ENCODE data around the gene CRX. TPM values are rescaled to one million over a fixed set of nuclear protein-coding genes. Genes with fewer than 3 reads are reported as not detected.

Gene CRX
- total RNA-seq, 1 donor = not detected

- no peak for DNase-seq (ENCODE audit: low read depth)
- TF ChIP-seq CTCF (IDR thresholded peaks at IDR 0.05; ENCODE audit: insufficient read depth, low read depth, low read length) = no peak
- H3K4me3 ChIP-seq (ENCODE audit: low read depth, low read length) = no peak overlapping the region
Observed at GRCh38 chr19:47885067-47885463, 63.3 kb downstream of the CRX start.

GRCh38 chr19:47886010-47886559 is 64.3 kb downstream of the CRX start, which contains the start of gene SULT2A1:
TSS of gene SULT2A1 (minus strand) at chr19:47886315. CDS start at chr19:47886257, 58 bp downstream.
- H3K4me3 ChIP-seq (ENCODE audit: low read depth, low read length) = no peak within 1 kb of the TSS
- no peak for DNase-seq (ENCODE audit: low read depth)
- no peak for TF ChIP-seq CTCF (IDR thresholded peaks at IDR 0.05; ENCODE audit: insufficient read depth, low read depth, low read length)

- no peak for DNase-seq (ENCODE audit: low read depth)
- H3K4me3 ChIP-seq (ENCODE audit: low read depth, low read length) = no peak overlapping the region
- TF ChIP-seq CTCF (IDR thresholded peaks at IDR 0.05; ENCODE audit: insufficient read depth, low read depth, low read length) = no peak
Observed at GRCh38 chr19:47890865-47891621, 69.3 kb downstream of the CRX start.

- no peak for DNase-seq (ENCODE audit: low read depth)
- no peak overlapping the region for H3K4me3 ChIP-seq (ENCODE audit: low read depth, low read length)
- TF ChIP-seq CTCF (IDR thresholded peaks at IDR 0.05; ENCODE audit: insufficient read depth, low read depth, low read length) = no peak
Observed at GRCh38 chr19:47891622-47891922, 69.8 kb downstream of the CRX start.

- TF ChIP-seq CTCF (IDR thresholded peaks at IDR 0.05; ENCODE audit: insufficient read depth, low read depth, low read length) = no peak
- no peak for DNase-seq (ENCODE audit: low read depth)
- H3K4me3 ChIP-seq (ENCODE audit: low read depth, low read length) = no peak overlapping the region
Observed at GRCh38 chr19:47891923-47892666, 70.4 kb downstream of the CRX start.

Small RNA genes within 50 kb of the gene (small RNA-seq; reads per million reads assigned to genes)
- not detected for gene AC008745.1

Other genes with a start within 250 kb of the CRX start
- under 0.01 TPM in 2 replicates for gene ZNF541, start 248.8 kb upstream of the CRX start, total RNA-seq
- 3.0 and 5.2 TPM in 2 replicates for gene BICRA, start 212.8 kb upstream of the CRX start, total RNA-seq
- 144 and 166 TPM in 2 replicates for gene EHD2, start 108.5 kb upstream of the CRX start, total RNA-seq
- 35.0 and 49.0 TPM in 2 replicates for gene NOP53, start 76.4 kb upstream of the CRX start, total RNA-seq
- gene SELENOW, start 43.2 kb upstream of the CRX start, total RNA-seq = 287 and 328 TPM in 2 replicates
- not detected in 2 replicates for gene TPRX1, start 17.4 kb upstream of the CRX start, total RNA-seq
- gene TPRX2, start 37.3 kb downstream of the CRX start, total RNA-seq = not detected in 2 replicates
- gene SULT2A1, start 64.4 kb downstream of the CRX start, total RNA-seq = not detected in 2 replicates
- gene BSPH1, start 170.2 kb downstream of the CRX start, total RNA-seq = not detected in 2 replicates
- not detected in 2 replicates for gene ELSPBP1, start 172.7 kb downstream of the CRX start, total RNA-seq
- gene CABP5, start 222.1 kb downstream of the CRX start, total RNA-seq = not detected in 2 replicates